ENCODE results near the gene CALM1.

Gene CALM1

GRCh38 chr14:90455100-90455571 lies 58.3 kb downstream of the CALM1 start:
- no peak for DNase-seq (ENCODE audit: low spot score)
- no peak for TF ChIP-seq CTCF (IDR thresholded peaks at IDR 0.05; ENCODE audit: extremely low read depth, missing control alignments)

GRCh38 chr14:90456551-90456950 lies 59.7 kb downstream of the CALM1 start:
- TF ChIP-seq CTCF (IDR thresholded peaks at IDR 0.05; ENCODE audit: extremely low read depth, missing control alignments): no peak
- DNase-seq (ENCODE audit: low spot score): no peak

- no peak for DNase-seq (ENCODE audit: low spot score)
- TF ChIP-seq CTCF (IDR thresholded peaks at IDR 0.05; ENCODE audit: extremely low read depth, missing control alignments): no peak
Measured at GRCh38 chr14:90457186-90457585, 60.4 kb downstream of the CALM1 start.
